Mesothelial cell of epicardium (in vitro differentiated cells): ENCODE measurements around the gene RUNX1. TPM values are rescaled to one million over a fixed set of nuclear protein-coding genes. Genes with fewer than 3 reads are reported as not detected.

Source experiments
- DNase-seq, 2 experiments: peaks; one replicate each; pipeline ENCODE4 v3.0.0; 2021; ENCODE audit warnings: low spot score in 2 of 2; ENCODE audit not compliant: unreplicated experiment in 2 of 2
- H3K27ac Mint-ChIP-seq: 2 replicates; pipeline ENCODE4 v1.8.0; 2021; ENCODE audit warnings: mixed read lengths
- H3K27me3 Mint-ChIP-seq: 2 replicates; pipeline ENCODE4 v1.8.0; 2021; ENCODE audit warnings: low read depth, mixed read lengths
- H3K36me3 Mint-ChIP-seq: 2 replicates; pipeline ENCODE4 v1.8.0; 2021; ENCODE audit warnings: mixed read lengths
- H3K4me1 Mint-ChIP-seq: 2 replicates; pipeline ENCODE4 v1.8.0; 2021; ENCODE audit warnings: mixed read lengths
- H3K4me3 Mint-ChIP-seq: 2 replicates; pipeline ENCODE4 v1.8.0; 2021; ENCODE audit warnings: mild to moderate bottlenecking, moderate library complexity, mixed read lengths
- H3K9me3 Mint-ChIP-seq: 2 replicates; pipeline ENCODE4 v1.8.0; 2021; ENCODE audit warnings: mixed read lengths
- CTCF ChIP-seq: fragments of 200-600 bp; sonication (generic); IDR thresholded peaks from one replicate; pipeline ENCODE4 v1.5.0; 2021; ENCODE audit warnings: antibody characterized with exemption; ENCODE audit not compliant: unreplicated experiment
- total RNA-seq: library from RNA; stranded (reverse); gene quantifications from 3 replicates; pipeline ENCODE4 v1.2.1, GENCODE V29; 2021

RUNX1 gene
- total RNA-seq, 1 donor from 2014 or later = 41.2 TPM

GRCh38 chr21:34894401-34894800, 154.7 kb downstream of the RUNX1 start:
- Mint-ChIP-seq H3K27ac (no peak overlapping the region), H3K36me3 (no peaks in the 10 kb centered on the region), H3K4me3 (no peak overlapping the region), H3K4me1 (peaks cover 17% of the 10 kb centered on the region), H3K9me3 (peaks cover 16% of the 10 kb centered on the region), H3K27me3 (peaks cover 51% of the 10 kb centered on the region)
- TF ChIP-seq CTCF = no peak
- no peak for DNase-seq

- TF ChIP-seq CTCF = no peak
- no peak for DNase-seq
- Mint-ChIP-seq H3K27ac (no peak overlapping the region), H3K9me3 (peaks cover 6% of the 10 kb centered on the region), H3K36me3 (no peaks in the 10 kb centered on the region), H3K4me1 (peaks cover 24% of the 10 kb centered on the region), H3K27me3 (peaks cover 51% of the 10 kb centered on the region), H3K4me3 (no peak overlapping the region)
These were observed 156.9 kb downstream of the RUNX1 start for GRCh38 chr21:34892209-34892608.

DNA sequence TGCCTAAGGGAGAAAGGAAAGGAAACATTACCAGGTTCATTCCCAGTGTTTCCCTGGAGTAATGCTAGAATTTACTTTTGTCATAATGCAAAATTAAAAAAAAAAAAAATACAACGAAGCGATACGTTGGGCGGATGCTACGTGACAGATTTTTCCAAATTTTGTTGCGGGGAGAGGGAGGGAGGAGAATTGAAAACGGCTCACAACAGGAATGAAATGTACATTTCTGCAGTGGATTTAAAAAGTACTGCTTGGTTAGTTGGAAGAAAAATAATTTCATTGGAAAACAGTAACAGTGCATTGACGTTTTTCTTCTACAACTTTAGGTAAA, 157.5 kb downstream of the RUNX1 start:
- H3K4me3 Mint-ChIP-seq = peak overlapping the region; percentile 68
- peaks cover 24% of the 10 kb centered on the region for H3K4me1 Mint-ChIP-seq
- H3K27ac Mint-ChIP-seq = peak overlapping the region; percentile 83
- H3K27me3 Mint-ChIP-seq = peaks cover 51% of the 10 kb centered on the region
- DNase-seq = no peak
- peaks cover under 1% of the 10 kb centered on the region for H3K9me3 Mint-ChIP-seq
- H3K36me3 Mint-ChIP-seq = no peaks in the 10 kb centered on the region
- TF ChIP-seq CTCF = no peak

GRCh38 chr21:34890724-34891612, 158.1 kb downstream of the RUNX1 start:
- Mint-ChIP-seq H3K9me3 (no peaks in the 10 kb centered on the region), H3K4me1 (peaks cover 24% of the 10 kb centered on the region), H3K36me3 (no peaks in the 10 kb centered on the region), H3K4me3 (peak overlapping the region; percentile 68), H3K27me3 (peaks cover 49% of the 10 kb centered on the region), H3K27ac (peak overlapping the region; percentile 83)
- no peak for TF ChIP-seq CTCF
- DNase-seq = peak in 1 of 2 experiments; percentile 53

GRCh38 chr21:34890470-34890723, 158.7 kb downstream of the RUNX1 start:
- H3K27ac Mint-ChIP-seq = no peak overlapping the region
- peak overlapping the region; percentile 68 for H3K4me3 Mint-ChIP-seq
- peaks cover 27% of the 10 kb centered on the region for H3K4me1 Mint-ChIP-seq
- H3K36me3 Mint-ChIP-seq = no peaks in the 10 kb centered on the region
- no peaks in the 10 kb centered on the region for H3K9me3 Mint-ChIP-seq
- no peak for DNase-seq
- H3K27me3 Mint-ChIP-seq = peaks cover 44% of the 10 kb centered on the region
- TF ChIP-seq CTCF = no peak
